H1 (cell line): ENCODE results near the gene DLGAP5. TPM values are rescaled to one million over a fixed set of nuclear protein-coding genes. Genes with fewer than 3 reads are reported as not detected.

Source experiments
- CTCF ChIA-PET: fragments of 300-600 bp; sonication (Branson Sonifier 250); formaldehyde crosslinking; loops from one replicate; lab custom pipeline; 2021; ENCODE audit not compliant: partially characterized antibody; lab: Charles Lee
- POLR2A ChIA-PET: fragments of 300-600 bp; sonication (Branson Sonifier 250); formaldehyde crosslinking; loops from one replicate; lab custom pipeline; 2021; ENCODE audit warnings: inconsistent platforms; ENCODE audit not compliant: partially characterized antibody; lab: Charles Lee
- DNase-seq, 2 experiments: peaks; one replicate each; pipeline versions ENCODE4 v3.0.0 to v3.0.0-alpha.2; 2010 to 2022; ENCODE audit warnings: low spot score in 2 of 2, low read depth in 1 of 2, mixed read lengths in 1 of 2
- FAIRE-seq: peaks from 2 replicates; lab custom pipeline; 2011; peaks lifted over from hg19 to GRCh38; lab: Jason Lieb, UNC
- H2AFZ ChIP-seq: 2 replicates; pipeline ENCODE4 v1.8.1; 2012; ENCODE audit warnings: low read length, inconsistent platforms
- H2AK5ac ChIP-seq: 2 replicates; pipeline ENCODE4 v1.6.1; 2013; ENCODE audit warnings: low read depth, low read length
- H2BK120ac ChIP-seq: replicated peaks from 2 replicates; pipeline ENCODE3; 2013; ENCODE audit warnings: low read depth, low read length, inconsistent platforms
- H2BK12ac ChIP-seq: 2 replicates; pipeline ENCODE4 v1.6.1; 2013; ENCODE audit warnings: low read depth, low read length
- H2BK15ac ChIP-seq: 2 replicates; pipeline ENCODE4 v1.6.1; 2013; ENCODE audit warnings: low read length
- H2BK20ac ChIP-seq: 2 replicates; pipeline ENCODE4 v1.6.1; 2013; ENCODE audit warnings: low read length
- H2BK5ac ChIP-seq: 2 replicates; pipeline ENCODE4 v1.6.1; 2013; ENCODE audit warnings: low read depth, low read length
- H3K14ac ChIP-seq: 2 replicates; pipeline ENCODE4 v1.6.1; 2013; ENCODE audit warnings: inconsistent platforms; ENCODE audit not compliant: insufficient read length
- H3K18ac ChIP-seq: 2 replicates; pipeline ENCODE4 v1.6.1; 2013; ENCODE audit warnings: low read length; ENCODE audit errors: extremely low read depth
- H3K23ac ChIP-seq: 2 replicates; pipeline ENCODE4 v1.6.1; 2013; ENCODE audit warnings: inconsistent platforms; ENCODE audit not compliant: insufficient read length
- H3K23me2 ChIP-seq: 2 replicates; pipeline ENCODE4 v1.6.1; 2013; ENCODE audit warnings: low read depth, low read length
- H3K27ac ChIP-seq: 2 replicates; pipeline ENCODE4 v1.6.1; 2011; ENCODE audit warnings: low read depth, low read length, inconsistent platforms
- H3K27me3 ChIP-seq, 4 experiments: replicated peaks in 1 of 4; 1 replicate in 1 of 4; 2 replicates in 3 of 4; pipeline versions ENCODE4 v1.6.1 to v1.8.1; 2011 to 2013; ENCODE audit warnings: low read length in 3 of 4, mild to moderate bottlenecking in 3 of 4, inconsistent platforms in 2 of 4, mixed read lengths in 2 of 4, moderate library complexity in 1 of 4; ENCODE audit not compliant: control insufficient read depth in 3 of 4, insufficient read depth in 3 of 4; ENCODE audit errors: extremely low read depth in 1 of 4
- H3K36me3 ChIP-seq, 4 experiments: 2 replicates each; pipeline versions ENCODE4 v1.6.1 to v1.8.1; 2011 to 2013; ENCODE audit warnings: mild to moderate bottlenecking in 4 of 4, low read length in 3 of 4, moderate library complexity in 2 of 4, control low read depth in 1 of 4, inconsistent platforms in 1 of 4; ENCODE audit not compliant: insufficient read depth in 4 of 4, control insufficient read depth in 2 of 4
- H3K4ac ChIP-seq: replicated peaks from 2 replicates; pipeline ENCODE3; 2013; ENCODE audit warnings: low read length, low read depth, mixed read lengths, inconsistent platforms; ENCODE audit not compliant: insufficient read length
- H3K4me1 ChIP-seq, 4 experiments: replicated peaks in 1 of 4; 1 replicate in 1 of 4; 2 replicates in 3 of 4; pipeline versions ENCODE4 v1.6.1 to v1.8.1; 2011 to 2013; ENCODE audit warnings: low read length in 3 of 4, inconsistent platforms in 2 of 4, mixed read lengths in 1 of 4; ENCODE audit not compliant: insufficient read depth in 4 of 4, control insufficient read depth in 3 of 4
- H3K4me2 ChIP-seq, 2 experiments: 2 replicates each; pipeline versions ENCODE4 v1.6.1 to v1.8.1; 2011 to 2013; ENCODE audit warnings: low read depth in 2 of 2, low read length in 2 of 2, control low read depth in 1 of 2, inconsistent platforms in 1 of 2, mild to moderate bottlenecking in 1 of 2; ENCODE audit not compliant: insufficient read depth in 1 of 2
- H3K4me3 ChIP-seq, 4 experiments: fragments of 200-600, 300-600 bp in 1 of 4; sonication (generic), shearing (Covaris generic), sonication (Bioruptor Twin) in 1 of 4; 2 replicates each; pipeline versions ENCODE4 v1.5.1 to v1.8.1; 2011 to 2016; ENCODE audit warnings: low read length in 4 of 4, low read depth in 3 of 4, control low read depth in 2 of 4, inconsistent platforms in 2 of 4, mild to moderate bottlenecking in 2 of 4, mixed read lengths in 1 of 4, moderate library complexity in 1 of 4; ENCODE audit not compliant: insufficient read depth in 2 of 4; ENCODE audit errors: extremely low read depth in 1 of 4
- H3K56ac ChIP-seq: replicated peaks from 2 replicates; pipeline ENCODE3; 2013; ENCODE audit warnings: low read depth, mild to moderate bottlenecking, mixed read lengths, low read length, inconsistent platforms; ENCODE audit not compliant: insufficient read length
- H3K79me1 ChIP-seq: 2 replicates; pipeline ENCODE4 v1.6.1; 2013; ENCODE audit warnings: low read depth, low read length, control low read depth
- H3K79me2 ChIP-seq, 2 experiments: 2 replicates each; pipeline versions ENCODE4 v1.6.1 to v1.8.1; 2012 to 2013; ENCODE audit warnings: low read length in 2 of 2, mild to moderate bottlenecking in 2 of 2, inconsistent platforms in 1 of 2; ENCODE audit not compliant: insufficient read depth in 2 of 2, control insufficient read depth in 1 of 2
- H3K9ac ChIP-seq, 4 experiments: replicated peaks in 1 of 4; 1 replicate in 1 of 4; 2 replicates in 3 of 4; pipeline versions ENCODE4 v1.6.1 to v1.8.1; 2011 to 2013; ENCODE audit warnings: low read depth in 3 of 4, low read length in 3 of 4, control low read depth in 2 of 4, mild to moderate bottlenecking in 2 of 4, moderate library complexity in 2 of 4, inconsistent platforms in 1 of 4; ENCODE audit errors: extremely low read depth in 1 of 4
- H3K9me3 ChIP-seq, 2 experiments: 2 replicates each; pipeline versions ENCODE4 v1.6.1 to v1.8.1; 2012 to 2013; ENCODE audit warnings: mild to moderate bottlenecking in 2 of 2, moderate library complexity in 2 of 2, control low read depth in 1 of 2, inconsistent platforms in 1 of 2, low read depth in 1 of 2, low read length in 1 of 2, mixed read lengths in 1 of 2; ENCODE audit not compliant: insufficient read depth in 2 of 2
- H4K20me1 ChIP-seq, 2 experiments: replicated peaks in 1 of 2; 2 replicates each; pipeline versions ENCODE3 to v1.8.1; 2011 to 2013; ENCODE audit warnings: inconsistent platforms in 2 of 2, low read length in 2 of 2, mild to moderate bottlenecking in 1 of 2; ENCODE audit not compliant: insufficient read depth in 2 of 2, control insufficient read depth in 1 of 2
- H4K5ac ChIP-seq: 2 replicates; pipeline ENCODE4 v1.6.1; 2013; ENCODE audit warnings: low read length, low read depth, mixed read lengths, inconsistent platforms; ENCODE audit not compliant: insufficient read length
- H4K8ac ChIP-seq: 2 replicates; pipeline ENCODE4 v1.8.0; 2013; ENCODE audit warnings: mild to moderate bottlenecking, moderate library complexity, low read length, inconsistent platforms; ENCODE audit not compliant: insufficient read depth; ENCODE audit errors: extremely low read depth
- H4K91ac ChIP-seq: replicated peaks from 2 replicates; pipeline ENCODE3; 2013; ENCODE audit warnings: low read length, mixed read lengths, inconsistent platforms; ENCODE audit not compliant: insufficient read length
- ASH2L ChIP-seq: fragments of 200-600, 300-600 bp; sonication (generic); IDR thresholded peaks from one replicate; pipeline ENCODE4 v1.7.1; 2017; ENCODE audit warnings: low read length
- ATF3 ChIP-seq: IDR thresholded peaks from 2 replicates; pipeline ENCODE4 v1.6.1; 2011; ENCODE audit warnings: low read depth, mild to moderate bottlenecking, low read length; ENCODE audit not compliant: insufficient read depth
- BACH1 ChIP-seq: IDR thresholded peaks from 2 replicates; pipeline ENCODE4 v1.6.1; 2012; ENCODE audit warnings: low read length, improper control_type of control experiment
- CEBPB ChIP-seq: IDR thresholded peaks from 2 replicates; pipeline ENCODE4 v1.6.1; 2012; ENCODE audit warnings: low read depth, low read length
- EP300 ChIP-seq, 2 experiments: IDR thresholded peaks; 1 replicate in 1 of 2; 2 replicates in 1 of 2; pipeline ENCODE4 v1.6.1; 2011 to 2012; ENCODE audit warnings: low read depth in 2 of 2, low read length in 2 of 2, mild to moderate bottlenecking in 2 of 2, borderline replicate concordance in 1 of 2, inconsistent platforms in 1 of 2, moderate library complexity in 1 of 2
- POLR2AphosphoS5 ChIP-seq: IDR thresholded peaks from 2 replicates; pipeline ENCODE4 v1.6.1; 2011; ENCODE audit warnings: low read depth, low read length
- TAF1 ChIP-seq: IDR thresholded peaks from 2 replicates; pipeline ENCODE4 v1.6.1; 2011; ENCODE audit warnings: mild to moderate bottlenecking, low read depth, low read length
- TEAD4 ChIP-seq: IDR thresholded peaks from 2 replicates; pipeline ENCODE4 v1.6.1; 2012; ENCODE audit warnings: low read depth, low read length, inconsistent platforms, mixed read lengths
- polyA plus RNA-seq, 7 experiments: library from polyadenylated mRNA; depleted of rRNA in 3 of 7; stranded (reverse) in 5 of 7; unstranded in 2 of 7; fragments of >200 nt in 5 of 7; fragments of 200-250 nt in 2 of 7; gene quantifications; 1 replicate in 5 of 7; 2 replicates in 1 of 7; 4 replicates in 1 of 7; pipeline versions ENCODE4 v1.2.1 to v1.2.3, GENCODE V29; 2011 to 2013; ENCODE audit warnings: missing spikeins in 2 of 7, mixed read lengths in 2 of 7
- total RNA-seq: library from RNA; stranded (reverse); fragmentation: NEBNext Ultra II Directional; extraction: Animal tissue kit (Norgen Biotek cat#: 25700); gene quantifications from 2 replicates; pipeline ENCODE4 v1.2.1, GENCODE V29; 2021

The DLGAP5 gene
- total and polyA plus RNA-seq, 2 of the 8 experiments (the other 6 are each of a cell fraction or from before 2014, with no cell fraction given), result 16.9 to 155 TPM

DNA sequence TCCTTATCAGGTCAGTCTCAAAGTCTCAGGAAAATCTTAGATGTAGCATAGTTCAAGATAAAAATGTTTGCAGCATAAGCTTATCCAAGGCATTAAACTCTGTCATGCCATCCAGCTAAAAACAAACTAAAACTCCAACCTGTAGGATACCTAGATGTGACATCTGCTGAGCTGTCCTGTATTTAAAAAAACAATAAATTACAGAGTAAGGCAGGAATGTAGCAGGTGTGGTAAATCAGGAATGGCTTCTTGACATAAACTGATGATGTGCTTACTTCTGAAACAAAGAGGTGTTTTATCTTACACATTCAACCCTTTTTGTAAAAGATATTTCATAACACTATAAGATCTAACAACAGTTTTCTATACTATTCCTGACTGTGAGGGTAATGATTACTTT, 30.6 kb upstream of the DLGAP5 start:
- no peak overlapping the region for H2BK5ac ChIP-seq
- DNase-seq (no peak), FAIRE-seq (no peak)
- no peak overlapping the region for H3K18ac ChIP-seq
- H3K23ac ChIP-seq, result no peak overlapping the region
- H2BK15ac ChIP-seq, result no peak overlapping the region
- no peak overlapping the region for H2BK120ac ChIP-seq
- H3K56ac ChIP-seq, result no peak overlapping the region
- no peak overlapping the region for H2AK5ac ChIP-seq
- H4K91ac ChIP-seq, result no peak overlapping the region
- H4K20me1 ChIP-seq, result no peaks in the 10 kb centered on the region
- H3K4me1 ChIP-seq, result no peaks in the 10 kb centered on the region
- no peaks in the 10 kb centered on the region for H3K9me3 ChIP-seq
- H3K4me3 ChIP-seq, result no peak overlapping the region
- H3K79me1 ChIP-seq, result no peaks in the 10 kb centered on the region
- H3K9ac ChIP-seq, result no peak overlapping the region
- H2BK20ac ChIP-seq, result no peak overlapping the region
- no peak overlapping the region for H4K5ac ChIP-seq
- no peak overlapping the region for H4K8ac ChIP-seq
- H3K4ac ChIP-seq, result no peak overlapping the region
- no peak overlapping the region for H3K4me2 ChIP-seq
- ChIA-PET CTCF (interaction anchor here (1.0 kb wide), 1 partner anchor 9 kb away, joined by 4 read pairs; no protein-coding TSS in a partner anchor), POLR2A (no interaction called here)
- H2AFZ ChIP-seq, result no peak overlapping the region
- no peaks in the 10 kb centered on the region for H3K79me2 ChIP-seq
- H3K27me3 ChIP-seq, result peaks cover 0 to 1% (median 0%) of the 10 kb centered on the region in 4 experiments; a peak in 1 of 7 replicates
- H3K23me2 ChIP-seq, result no peaks in the 10 kb centered on the region
- H2BK12ac ChIP-seq, result no peak overlapping the region
- no peak overlapping the region for H3K14ac ChIP-seq
- no peaks in the 10 kb centered on the region for H3K36me3 ChIP-seq
- no peak overlapping the region for H3K27ac ChIP-seq
- TF ChIP-seq ASH2L (no peak), TEAD4 (no peak), POLR2AphosphoS5 (no peak), ATF3 (no peak), CEBPB (no peak), BACH1 (no peak), EP300 (IDR thresholded peaks at IDR 0.05; ENCODE audit: borderline replicate concordance in 1 of 2, low read depth in 2 of 2, low read length in 2 of 2) (no peak), TAF1 (no peak)
